ENCODE data around the gene PPP2R5E. TPM values are rescaled to one million over a fixed set of nuclear protein-coding genes. Genes with fewer than 3 reads are reported as not detected.
A peak's percentile ranks its signal among the peaks of the same experiment; 100 is the strongest.

The PPP2R5E gene
- total and polyA plus RNA-seq, 2 experiments from 2014 or later = 21.8 to 31.8 TPM

GRCh38 chr14:63401646-63402045 lies 141.5 kb downstream of the PPP2R5E start:
- Histone ChIP-seq H3K27me3 (replicated peaks; ENCODE audit: insufficient read depth) (no peaks in the 10 kb centered on the region), H2AFZ (no peak overlapping the region), H3K9ac (no peak overlapping the region), H3K4me3 (no peak overlapping the region), H3K79me2 (ENCODE audit: insufficient read depth) (peaks cover 54% of the 10 kb centered on the region), H3K4me2 (ENCODE audit: unreplicated experiment) (no peak overlapping the region), H3K4me1 (ENCODE audit: insufficient read depth) (no peaks in the 10 kb centered on the region), H3K9me2 (ENCODE audit: insufficient read depth) (no peaks in the 10 kb centered on the region), H3K36me3 (ENCODE audit: low read depth) (peaks cover 5% of the 10 kb centered on the region), H3F3A (ENCODE audit: insufficient read depth) (no peaks in the 10 kb centered on the region), H3K9me3 (ENCODE audit: low read depth) (no peaks in the 10 kb centered on the region), H3K27ac (no peak overlapping the region), H4K20me1 (ENCODE audit: insufficient read depth) (no peaks in the 10 kb centered on the region)
- no peak for DNase-seq
- TF ChIP-seq EZH2phosphoT487 (IDR thresholded peaks at IDR 0.05; ENCODE audit: insufficient read depth, low read depth) (no peak), EZH2 (IDR thresholded peaks at IDR 0.05; ENCODE audit: insufficient read depth, poor library complexity, severe bottlenecking) (no peak)
- in situ Hi-C loops (cut with MboI) = no loop called here
- 65 to 67% methylated on average over 2 of the region's 2 CpGs for WGBS, 2 experiments (ENCODE audit: low coverage in 1 of 2, low lambda C conversion rate in 2 of 2, missing lambda C conversion rate in 2 of 2)

- H3K27ac ChIP-seq = no peak overlapping the region
- peaks cover 5% of the 10 kb centered on the region; the same call in 1 of the 2 replicates for H3K36me3 ChIP-seq (ENCODE audit: low read depth)
- no peak overlapping the region for H3K9ac ChIP-seq
- peaks cover 4% of the 10 kb centered on the region; the same call in 1 of the 2 replicates for H3K4me1 ChIP-seq (ENCODE audit: insufficient read depth)
- H3K9me3 ChIP-seq (ENCODE audit: low read depth) = no peaks in the 10 kb centered on the region
- H4K20me1 ChIP-seq (ENCODE audit: insufficient read depth) = no peaks in the 10 kb centered on the region
- no peak for DNase-seq
- WGBS, 2 experiments (ENCODE audit: low coverage in 1 of 2, low lambda C conversion rate in 2 of 2, missing lambda C conversion rate in 2 of 2) = 97 to 98% methylated on average over 3 of the region's 3 CpGs
- H2AFZ ChIP-seq = no peak overlapping the region
- H3F3A ChIP-seq (ENCODE audit: insufficient read depth) = peaks cover 4% of the 10 kb centered on the region; the same call in 1 of the 2 replicates
- no peaks in the 10 kb centered on the region for H3K27me3 ChIP-seq (replicated peaks; ENCODE audit: insufficient read depth)
- H3K79me2 ChIP-seq (ENCODE audit: insufficient read depth) = peaks cover 36% of the 10 kb centered on the region
- TF ChIP-seq EZH2phosphoT487 (IDR thresholded peaks at IDR 0.05; ENCODE audit: insufficient read depth, low read depth) (no peak), EZH2 (IDR thresholded peaks at IDR 0.05; ENCODE audit: insufficient read depth, poor library complexity, severe bottlenecking) (no peak)
- no peak overlapping the region for H3K4me2 ChIP-seq (ENCODE audit: unreplicated experiment)
- in situ Hi-C loops (cut with MboI) = loop anchor here (25.0 kb wide), 1 partner anchor 363 kb away; no protein-coding TSS in a partner anchor
- H3K4me3 ChIP-seq = no peak overlapping the region
- H3K9me2 ChIP-seq (ENCODE audit: insufficient read depth) = no peaks in the 10 kb centered on the region
These were observed 144.2 kb downstream of the PPP2R5E start for GRCh38 chr14:63398952-63399351.

DNA sequence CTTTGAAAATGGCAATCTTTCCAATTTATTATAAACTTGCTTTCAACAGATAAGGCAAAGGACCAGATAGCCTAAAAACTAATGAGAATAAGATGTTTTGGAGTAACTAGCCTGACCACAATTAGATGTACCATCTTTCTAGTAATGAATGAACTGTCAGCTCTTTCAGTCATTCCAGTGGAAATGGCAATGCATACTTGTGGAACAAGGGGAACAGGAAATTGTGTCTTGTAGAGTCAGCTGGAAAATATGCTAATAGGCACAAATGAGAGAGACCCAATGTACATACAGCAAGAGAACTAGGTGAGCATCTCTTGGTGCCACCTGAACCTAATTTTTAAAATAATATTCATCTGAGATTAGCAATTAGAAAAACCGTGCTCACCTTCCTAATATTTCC lies 148.3 kb downstream of the PPP2R5E start:
- H3K9me3 ChIP-seq (ENCODE audit: low read depth) = no peaks in the 10 kb centered on the region
- H2AFZ ChIP-seq = no peak overlapping the region
- TF ChIP-seq EZH2 (IDR thresholded peaks at IDR 0.05; ENCODE audit: insufficient read depth, poor library complexity, severe bottlenecking) (no peak), EZH2phosphoT487 (IDR thresholded peaks at IDR 0.05; ENCODE audit: insufficient read depth, low read depth) (no peak)
- H3K36me3 ChIP-seq (ENCODE audit: low read depth) = peaks cover 16% of the 10 kb centered on the region; the same call in 1 of the 2 replicates
- H3K4me3 ChIP-seq = no peak overlapping the region
- H4K20me1 ChIP-seq (ENCODE audit: insufficient read depth) = no peaks in the 10 kb centered on the region
- peaks cover 11% of the 10 kb centered on the region; the same call in 1 of the 2 replicates for H3K79me2 ChIP-seq (ENCODE audit: insufficient read depth)
- no peaks in the 10 kb centered on the region for H3K27me3 ChIP-seq (replicated peaks; ENCODE audit: insufficient read depth)
- in situ Hi-C loops (cut with MboI) = loop anchor here (25.0 kb wide), 1 partner anchor 367 kb away; no protein-coding TSS in a partner anchor
- no peak overlapping the region for H3K4me2 ChIP-seq (ENCODE audit: unreplicated experiment)
- H3K27ac ChIP-seq = no peak overlapping the region
- peak; percentile 13 for DNase-seq
- peaks cover 4% of the 10 kb centered on the region; the same call in 1 of the 2 replicates for H3F3A ChIP-seq (ENCODE audit: insufficient read depth)
- 85 to 96% methylated on average over 1 of the region's 1 CpG for WGBS, 2 experiments (ENCODE audit: low coverage in 1 of 2, low lambda C conversion rate in 2 of 2, missing lambda C conversion rate in 2 of 2)
- H3K9me2 ChIP-seq (ENCODE audit: insufficient read depth) = no peaks in the 10 kb centered on the region
- H3K4me1 ChIP-seq (ENCODE audit: insufficient read depth) = peaks cover 4% of the 10 kb centered on the region; the same call in 1 of the 2 replicates
- no peak overlapping the region for H3K9ac ChIP-seq

GRCh38 chr14:63394432-63394831 lies 148.7 kb downstream of the PPP2R5E start:
- Histone ChIP-seq H3K79me2 (ENCODE audit: insufficient read depth) (peaks cover 11% of the 10 kb centered on the region; the same call in 1 of the 2 replicates), H3K9ac (no peak overlapping the region), H4K20me1 (ENCODE audit: insufficient read depth) (no peaks in the 10 kb centered on the region), H3K9me3 (ENCODE audit: low read depth) (no peaks in the 10 kb centered on the region), H3K9me2 (ENCODE audit: insufficient read depth) (no peaks in the 10 kb centered on the region), H3K27ac (no peak overlapping the region), H3K4me1 (ENCODE audit: insufficient read depth) (peaks cover 4% of the 10 kb centered on the region; the same call in 1 of the 2 replicates), H3K4me3 (no peak overlapping the region), H2AFZ (no peak overlapping the region), H3K36me3 (ENCODE audit: low read depth) (peaks cover 16% of the 10 kb centered on the region; the same call in 1 of the 2 replicates), H3K27me3 (replicated peaks; ENCODE audit: insufficient read depth) (no peaks in the 10 kb centered on the region), H3F3A (ENCODE audit: insufficient read depth) (peaks cover 4% of the 10 kb centered on the region; the same call in 1 of the 2 replicates), H3K4me2 (ENCODE audit: unreplicated experiment) (no peak overlapping the region)
- TF ChIP-seq EZH2phosphoT487 (IDR thresholded peaks at IDR 0.05; ENCODE audit: insufficient read depth, low read depth) = no peak
- no peak for TF ChIP-seq EZH2 (IDR thresholded peaks at IDR 0.05; ENCODE audit: insufficient read depth, poor library complexity, severe bottlenecking)
- 84 to 92% methylated on average over 2 of the region's 2 CpGs for WGBS, 2 experiments (ENCODE audit: low coverage in 1 of 2, low lambda C conversion rate in 2 of 2, missing lambda C conversion rate in 2 of 2)
- in situ Hi-C loops (cut with MboI) = loop anchor here (25.0 kb wide), 1 partner anchor 368 kb away; no protein-coding TSS in a partner anchor
- no peak for DNase-seq

All from GM23248 (cell line).